Skeletal muscle tissue (tissue), 4 donors: ENCODE data around the gene FBXL7. TPM values are rescaled to one million over a fixed set of nuclear protein-coding genes. Genes with fewer than 3 reads are reported as not detected.

Experiments used
- H3K27ac ChIP-seq: one replicate; pipeline ENCODE4 v1.7.0; 2013; ENCODE audit warnings: mild to moderate bottlenecking, low read depth, low read length, inconsistent platforms
- H3K27me3 ChIP-seq, 3 donors: one replicate each; pipeline ENCODE4 v1.7.0; 2013; ENCODE audit warnings: low read length in 3 of 3; ENCODE audit not compliant: control insufficient read depth in 3 of 3, insufficient read depth in 3 of 3
- H3K36me3 ChIP-seq, 3 donors: one replicate each; pipeline ENCODE4 v1.7.0; 2013; ENCODE audit warnings: low read length in 3 of 3; ENCODE audit not compliant: control insufficient read depth in 3 of 3, insufficient read depth in 3 of 3
- H3K4me1 ChIP-seq, 3 donors: one replicate each; pipeline ENCODE4 v1.7.0; 2013; ENCODE audit warnings: low read length in 3 of 3, mild to moderate bottlenecking in 3 of 3; ENCODE audit not compliant: control insufficient read depth in 3 of 3, insufficient read depth in 3 of 3
- H3K4me3 ChIP-seq, 3 donors: one replicate each; pipeline ENCODE4 v1.7.0; 2013; ENCODE audit warnings: low read length in 3 of 3
- H3K9ac ChIP-seq, 3 donors: one replicate each; pipeline ENCODE4 v1.7.0; 2013; ENCODE audit warnings: low read length in 3 of 3, mild to moderate bottlenecking in 3 of 3, moderate library complexity in 2 of 3, low read depth in 1 of 3
- H3K9me3 ChIP-seq, 3 donors: one replicate each; pipeline ENCODE4 v1.7.0; 2013; ENCODE audit warnings: low read length in 3 of 3; ENCODE audit not compliant: control insufficient read depth in 3 of 3
- total RNA-seq: library from RNA; depleted of rRNA; stranded (reverse); fragments of >200 nt; gene quantifications from one replicate; pipeline ENCODE4 v1.2.3, GENCODE V29; 2014
- donor health status: Osteomylitis.

FBXL7 gene
- total RNA-seq, 1 donor from 2014 or later: 3.7 TPM

DNA sequence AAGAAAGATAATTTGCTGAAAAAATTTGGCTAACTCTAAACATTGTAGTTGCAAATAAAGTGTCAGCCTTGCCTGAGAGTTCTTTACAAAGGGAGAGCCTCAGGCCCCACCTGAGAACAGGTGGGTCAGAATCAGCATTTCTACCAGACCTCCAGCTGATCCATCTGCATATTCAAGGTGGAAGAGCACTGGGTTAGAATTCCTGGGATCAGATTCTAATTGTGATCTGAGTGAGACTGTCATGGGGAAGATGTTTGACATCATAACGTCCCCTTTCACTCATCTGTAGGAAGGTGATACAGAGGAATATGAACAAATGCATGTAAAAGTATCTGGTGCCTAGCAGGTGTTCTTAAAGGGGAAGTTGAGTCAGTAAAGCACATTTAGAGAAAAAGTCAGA lies 54.6 kb downstream of the FBXL7 start:
- H3K9me3 ChIP-seq: no peaks in the 10 kb centered on the region

DNA sequence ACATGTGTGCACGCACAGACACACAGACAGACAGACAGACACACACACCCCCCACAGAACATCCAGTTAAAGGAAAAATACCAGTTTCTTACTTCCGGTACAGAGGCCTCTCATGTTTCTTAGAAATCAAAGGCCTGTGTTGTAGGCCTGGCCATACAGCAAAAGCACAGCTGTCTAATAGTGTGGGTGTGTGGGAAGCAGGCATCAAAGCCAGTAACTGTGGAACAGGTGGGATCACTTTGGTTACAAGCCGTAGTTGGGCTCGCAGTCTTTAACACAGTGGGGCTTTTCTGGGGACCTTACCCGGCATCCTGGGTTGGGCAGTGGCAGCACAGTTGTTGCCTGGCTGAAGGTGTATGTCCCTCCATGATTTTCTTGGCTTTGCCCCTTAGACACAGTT lies 55.2 kb downstream of the FBXL7 start:
- Histone ChIP-seq H3K27me3 (no peaks in the 10 kb centered on the region), H3K27ac (no peak overlapping the region), H3K9ac (no peak overlapping the region), H3K4me3 (no peak overlapping the region), H3K36me3 (no peaks in the 10 kb centered on the region), H3K9me3 (peaks cover 0 to 3% (median 0%) of the 10 kb centered on the region in 3 donors), H3K4me1 (no peaks in the 10 kb centered on the region)

More for the DNA sequence above, 54.6 kb downstream of the FBXL7 start:
- Histone ChIP-seq H3K27ac (no peak overlapping the region), H3K4me3 (no peak overlapping the region), H3K9ac (no peak overlapping the region), H3K36me3 (no peaks in the 10 kb centered on the region), H3K27me3 (no peaks in the 10 kb centered on the region), H3K4me1 (no peaks in the 10 kb centered on the region)

DNA sequence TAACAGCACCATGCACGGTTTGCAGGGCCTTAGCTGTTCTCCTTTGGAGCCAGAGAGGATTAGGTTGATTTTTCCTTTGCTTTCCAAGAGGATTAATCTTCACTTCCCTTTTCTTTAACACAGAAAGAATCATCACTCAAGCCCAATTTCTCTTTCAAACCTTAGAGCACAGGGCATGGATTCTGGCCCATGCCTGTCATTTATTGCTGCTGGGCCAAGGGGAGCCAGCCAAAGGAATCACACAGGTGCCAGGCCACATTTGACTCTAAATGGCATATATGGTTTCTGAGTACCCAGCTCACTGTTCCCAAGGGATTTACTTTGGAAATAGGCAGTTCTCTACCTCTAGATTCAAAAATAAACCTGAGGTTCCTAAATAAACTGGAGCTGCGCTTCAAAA lies 58.3 kb downstream of the FBXL7 start:
- Histone ChIP-seq H3K36me3 (no peaks in the 10 kb centered on the region), H3K9ac (no peak overlapping the region), H3K4me3 (no peak overlapping the region), H3K4me1 (no peaks in the 10 kb centered on the region), H3K9me3 (peaks cover 0 to 5% (median 0%) of the 10 kb centered on the region in 3 donors), H3K27me3 (no peaks in the 10 kb centered on the region), H3K27ac (no peak overlapping the region)

DNA sequence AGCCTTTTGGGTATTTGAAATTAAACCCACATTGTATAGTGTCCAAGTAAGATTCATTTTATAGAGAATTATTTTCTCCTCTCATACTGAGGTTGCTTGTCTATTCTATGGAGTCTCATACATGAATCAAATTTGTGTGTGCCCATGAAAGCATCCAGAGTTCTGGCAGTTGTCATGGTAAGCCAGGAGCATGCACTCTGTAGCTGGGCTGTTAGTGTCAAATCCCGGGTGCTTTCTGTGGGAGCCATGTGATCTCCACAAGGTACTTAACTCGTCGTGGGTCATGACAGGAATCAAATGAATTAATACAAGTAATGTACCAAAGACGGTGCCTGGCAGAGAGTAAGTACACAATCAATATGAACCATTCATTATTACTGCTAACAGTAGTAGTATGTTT lies 58.7 kb downstream of the FBXL7 start:
- H3K27me3 ChIP-seq: no peaks in the 10 kb centered on the region

DNA sequence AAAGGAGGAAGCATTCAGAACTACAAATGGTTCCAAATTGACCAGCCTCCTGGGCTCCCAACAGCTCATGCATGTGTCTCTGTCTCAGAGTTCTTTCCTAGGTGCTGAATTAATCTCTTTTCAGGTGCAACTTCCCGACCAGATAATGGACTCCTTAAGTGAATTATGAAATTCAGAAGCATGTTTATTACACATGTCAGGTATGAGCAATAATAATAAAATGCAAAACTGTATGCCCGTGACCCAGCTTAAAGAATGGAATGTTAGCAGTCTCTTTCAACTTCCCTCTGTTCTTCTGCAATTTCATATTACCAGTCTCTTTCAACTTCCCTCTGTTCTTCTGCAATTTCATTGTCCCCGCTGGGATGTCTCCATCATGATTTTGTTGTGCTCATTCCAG lies 60.4 kb downstream of the FBXL7 start:
- Histone ChIP-seq H3K27ac (no peak overlapping the region), H3K36me3 (no peaks in the 10 kb centered on the region), H3K9ac (no peak overlapping the region), H3K4me1 (peaks cover 0 to 2% (median 0%) of the 10 kb centered on the region in 3 donors), H3K4me3 (no peak overlapping the region), H3K27me3 (no peaks in the 10 kb centered on the region), H3K9me3 (peaks cover 0 to 5% (median 0%) of the 10 kb centered on the region in 3 donors)

More for the DNA sequence above, 58.7 kb downstream of the FBXL7 start:
- peaks cover 0 to 5% (median 0%) of the 10 kb centered on the region in 3 donors for H3K9me3 ChIP-seq
- no peaks in the 10 kb centered on the region for H3K4me1 ChIP-seq
- no peaks in the 10 kb centered on the region for H3K36me3 ChIP-seq
- H3K27ac ChIP-seq: no peak overlapping the region
- no peak overlapping the region for H3K9ac ChIP-seq
- H3K4me3 ChIP-seq: no peak overlapping the region

DNA sequence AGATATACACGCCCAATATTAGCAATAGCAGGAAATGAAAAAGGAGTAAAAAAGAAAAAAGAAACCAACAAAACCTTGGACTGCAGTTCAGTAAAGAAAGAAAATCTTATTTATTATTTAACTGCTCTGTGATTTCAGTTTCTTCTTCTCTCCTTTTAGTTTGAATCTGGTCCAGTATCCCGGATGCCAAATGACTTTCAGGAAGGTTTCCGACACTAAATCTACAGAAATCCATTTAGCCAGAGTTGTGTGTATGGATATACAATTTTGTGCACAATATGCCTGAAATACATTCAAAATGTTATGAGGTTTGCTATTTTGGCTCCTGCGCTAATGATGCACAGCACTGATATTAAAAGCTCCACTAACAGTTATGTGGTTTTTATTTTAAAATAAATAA lies 64.5 kb downstream of the FBXL7 start:
- no peaks in the 10 kb centered on the region for H3K27me3 ChIP-seq
- H3K9ac ChIP-seq: no peak overlapping the region
- H3K9me3 ChIP-seq: peaks cover 0 to 5% (median 0%) of the 10 kb centered on the region in 3 donors
- H3K36me3 ChIP-seq: no peaks in the 10 kb centered on the region
- peaks cover 0 to 2% (median 0%) of the 10 kb centered on the region in 3 donors for H3K4me1 ChIP-seq
- no peak overlapping the region for H3K27ac ChIP-seq
- H3K4me3 ChIP-seq: no peak overlapping the region

DNA sequence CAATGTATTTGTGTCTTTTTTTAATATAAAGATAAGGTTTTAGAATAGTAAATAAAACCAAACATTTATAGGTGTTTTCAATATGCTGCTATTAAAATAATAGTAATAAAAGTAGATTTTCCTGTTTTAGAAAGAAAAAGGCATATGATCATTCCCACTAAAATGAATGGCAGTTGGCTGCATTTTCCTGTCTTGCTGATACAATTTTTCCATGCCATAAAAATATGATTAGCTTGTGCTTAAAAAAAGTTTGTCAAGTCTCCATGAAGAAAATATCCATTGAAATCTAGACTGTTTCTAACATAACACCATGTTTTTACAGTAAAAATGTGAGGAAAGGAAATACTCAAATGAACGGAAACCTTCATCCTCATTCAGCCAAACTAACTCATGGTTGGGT lies 65.0 kb downstream of the FBXL7 start:
- no peak overlapping the region for H3K27ac ChIP-seq
- no peaks in the 10 kb centered on the region for H3K36me3 ChIP-seq
- peaks cover 0 to 2% (median 0%) of the 10 kb centered on the region in 3 donors for H3K4me1 ChIP-seq
- H3K27me3 ChIP-seq: no peaks in the 10 kb centered on the region
- H3K9me3 ChIP-seq: peaks cover 0 to 2% (median 0%) of the 10 kb centered on the region in 3 donors
- H3K4me3 ChIP-seq: no peak overlapping the region
- no peak overlapping the region for H3K9ac ChIP-seq

DNA sequence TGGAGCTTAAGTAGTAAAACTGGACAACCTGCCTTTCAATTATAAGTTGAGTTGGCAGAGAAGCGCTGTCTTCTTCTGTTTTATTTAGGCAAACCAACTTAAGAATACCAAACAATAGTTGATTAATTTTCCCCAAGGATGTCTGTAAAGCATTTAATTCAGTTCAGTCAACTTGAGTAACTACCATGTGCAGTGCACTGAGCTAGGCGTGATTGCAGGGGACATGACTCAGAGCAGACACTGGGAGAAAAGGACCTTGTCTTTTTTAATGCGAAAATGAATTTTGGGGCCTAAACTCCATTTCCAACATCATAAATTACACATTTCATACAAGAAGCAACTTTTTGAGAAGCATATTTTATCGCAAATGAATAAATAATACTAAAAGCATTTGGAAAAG lies 66.3 kb downstream of the FBXL7 start:
- Histone ChIP-seq H3K9ac (no peak overlapping the region), H3K36me3 (no peaks in the 10 kb centered on the region), H3K4me1 (peaks cover 0 to 2% (median 0%) of the 10 kb centered on the region in 3 donors), H3K27ac (no peak overlapping the region), H3K4me3 (no peak overlapping the region), H3K27me3 (no peaks in the 10 kb centered on the region), H3K9me3 (peaks cover 0 to 2% (median 0%) of the 10 kb centered on the region in 3 donors)

DNA sequence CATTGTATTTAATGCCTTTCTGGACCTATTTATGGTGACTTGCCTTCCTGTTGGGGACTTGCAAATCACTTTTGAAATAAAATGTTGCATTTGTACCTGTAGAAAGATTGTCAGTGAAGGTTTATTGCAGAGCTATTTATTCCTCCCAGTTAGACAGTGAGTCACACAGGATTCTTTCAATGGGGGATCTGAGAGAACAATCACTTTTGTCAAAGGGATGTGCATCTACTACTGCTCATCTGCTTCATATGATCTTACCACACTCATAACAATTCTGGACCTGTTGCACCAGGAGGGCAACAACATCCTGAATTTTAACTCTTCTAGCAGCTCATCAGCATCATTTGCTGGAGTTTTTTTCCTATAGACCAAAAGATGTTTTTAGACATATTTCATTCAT lies 66.8 kb downstream of the FBXL7 start:
- no peak overlapping the region for H3K27ac ChIP-seq
- no peaks in the 10 kb centered on the region for H3K27me3 ChIP-seq
- peaks cover 0 to 2% (median 0%) of the 10 kb centered on the region in 3 donors for H3K4me1 ChIP-seq
- no peak overlapping the region for H3K9ac ChIP-seq
- no peaks in the 10 kb centered on the region for H3K36me3 ChIP-seq
- no peaks in the 10 kb centered on the region for H3K9me3 ChIP-seq
- no peak overlapping the region for H3K4me3 ChIP-seq

DNA sequence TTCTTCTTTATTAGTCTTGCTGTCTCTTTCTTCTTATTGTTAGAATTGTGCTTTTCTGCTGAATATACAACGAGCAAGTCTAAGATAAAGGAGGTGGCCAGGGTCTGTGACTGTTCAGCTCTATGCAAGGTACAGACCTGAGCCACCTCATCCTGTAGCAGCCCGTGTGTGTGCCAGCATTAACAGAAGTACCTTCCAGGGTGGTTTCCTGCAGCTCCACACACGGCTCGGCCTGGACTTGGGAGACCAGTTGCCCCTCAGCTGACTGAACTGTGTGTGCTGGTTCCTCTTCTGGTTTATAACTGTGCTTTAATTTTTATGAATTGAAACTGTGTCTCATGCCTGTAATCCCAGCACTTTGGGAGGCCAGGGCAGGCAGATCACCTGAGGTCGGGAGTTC lies 70.5 kb downstream of the FBXL7 start:
- Histone ChIP-seq H3K27ac (no peak overlapping the region), H3K9ac (no peak overlapping the region), H3K27me3 (no peaks in the 10 kb centered on the region)

More for the DNA sequence above, 70.5 kb downstream of the FBXL7 start:
- Histone ChIP-seq H3K9me3 (no peaks in the 10 kb centered on the region), H3K4me1 (peaks cover 0 to 5% (median 0%) of the 10 kb centered on the region in 3 donors), H3K4me3 (no peak overlapping the region), H3K36me3 (no peaks in the 10 kb centered on the region)
